ENCODE data around the gene LRRC4. TPM values are rescaled to one million over a fixed set of nuclear protein-coding genes. Genes with fewer than 3 reads are reported as not detected.

LRRC4 gene
- total RNA-seq, 2 donors from 2014 or later: 2.9 to 7.2 TPM

- Histone ChIP-seq H3K27ac (no peak overlapping the region), H3K4me1 (peaks cover 0 to 26% of the 10 kb centered on the region in 2 donors), H3K27me3 (no peaks in the 10 kb centered on the region), H3K36me3 (no peaks in the 10 kb centered on the region), H3K4me3 (no peak overlapping the region), H3K9me3 (no peaks in the 10 kb centered on the region)
- TF ChIP-seq CTCF (IDR thresholded peaks at IDR 0.05): no peak
- no peak for DNase-seq (ENCODE audit: low spot score)
These were observed 7.1 kb downstream of the LRRC4 start for GRCh38 chr7:128024151-128024550.

- Histone ChIP-seq H3K4me1 (peaks cover 0 to 30% of the 10 kb centered on the region in 2 donors), H3K36me3 (no peaks in the 10 kb centered on the region)
- DNase-seq (ENCODE audit: low spot score): no peak
These were observed 8.4 kb downstream of the LRRC4 start for GRCh38 chr7:128022631-128023532.

GRCh38 chr7:128021366-128021765 is 9.9 kb downstream of the LRRC4 start:
- Histone ChIP-seq H3K9me3 (no peaks in the 10 kb centered on the region), H3K27me3 (no peaks in the 10 kb centered on the region), H3K4me1 (peaks cover 0 to 19% of the 10 kb centered on the region in 2 donors), H3K4me3 (no peak overlapping the region), H3K27ac (no peak overlapping the region), H3K36me3 (no peaks in the 10 kb centered on the region)
- TF ChIP-seq CTCF (IDR thresholded peaks at IDR 0.05): no peak
- no peak for DNase-seq (ENCODE audit: low spot score)

More at GRCh38 chr7:128022631-128023532, 8.4 kb downstream of the LRRC4 start:
- no peak for TF ChIP-seq CTCF (IDR thresholded peaks at IDR 0.05)
- H3K27me3 ChIP-seq: no peaks in the 10 kb centered on the region
- no peak overlapping the region for H3K4me3 ChIP-seq
- no peaks in the 10 kb centered on the region for H3K9me3 ChIP-seq
- H3K27ac ChIP-seq: no peak overlapping the region

GRCh38 chr7:128020159-128020558 is 11.1 kb downstream of the LRRC4 start:
- Histone ChIP-seq H3K36me3 (no peaks in the 10 kb centered on the region), H3K27me3 (no peaks in the 10 kb centered on the region), H3K9me3 (no peaks in the 10 kb centered on the region), H3K27ac (no peak overlapping the region), H3K4me3 (no peak overlapping the region), H3K4me1 (peaks cover 0 to 10% of the 10 kb centered on the region in 2 donors)
- DNase-seq (ENCODE audit: low spot score): no peak
- no peak for TF ChIP-seq CTCF (IDR thresholded peaks at IDR 0.05)

- TF ChIP-seq CTCF (IDR thresholded peaks at IDR 0.05): no peak
- Histone ChIP-seq H3K9me3 (no peaks in the 10 kb centered on the region), H3K27me3 (no peaks in the 10 kb centered on the region), H3K27ac (no peak overlapping the region), H3K36me3 (no peaks in the 10 kb centered on the region), H3K4me3 (no peak overlapping the region), H3K4me1 (peaks cover 0 to 14% of the 10 kb centered on the region in 2 donors)
- DNase-seq (ENCODE audit: low spot score): no peak
These were observed 11.9 kb downstream of the LRRC4 start for GRCh38 chr7:128019288-128019687.
